T-helper 2 cell treated with Interferon-gamma antibody and Interleukin-4, amounts not matched to agents 100 ng/mL and 5 ng/mL, for 36 hours (primary cell): ENCODE data around the gene FAM151A. TPM values are rescaled to one million over a fixed set of nuclear protein-coding genes. Genes with fewer than 3 reads are reported as not detected.

Source experiments
- intact Hi-C: fragments of 100-400 bp; cut with micrococcal nuclease; formaldehyde crosslinking; loops from one replicate; pipeline ENCODE4 v1.15.1; 2023
- total RNA-seq: library from RNA; stranded (reverse); gene quantifications from 2 replicates; pipeline ENCODE4 v1.2.3, GENCODE V29; 2022

The FAM151A gene
- not detected in 2 replicates for total RNA-seq

- intact Hi-C loops: no loop called here
These were observed at the start of gene FAM151A for GRCh38 chr1:54623216-54624007. TSS of gene FAM151A (minus strand) at chr1:54623525. CDS start at chr1:54623395, 130 bp downstream.

GRCh38 chr1:54671985-54672608 is 48.8 kb upstream of the FAM151A start:
- intact Hi-C loops: loop anchor here (1.0 to 2.0 kb wide), 2 partner anchors 138 to 325 kb away; no protein-coding TSS in a partner anchor

- intact Hi-C loops: no loop called here
These were observed 45.2 kb upstream of the FAM151A start for GRCh38 chr1:54668567-54668966.

- intact Hi-C loops: no loop called here
These were observed 44.5 kb upstream of the FAM151A start for GRCh38 chr1:54667797-54668196.

- intact Hi-C loops: no loop called here
These were observed 43.0 kb upstream of the FAM151A start for GRCh38 chr1:54666333-54666732.

- intact Hi-C loops: no loop called here
These were observed 42.5 kb upstream of the FAM151A start for GRCh38 chr1:54665852-54666251.

GRCh38 chr1:54664364-54664763 is 41.0 kb upstream of the FAM151A start:
- intact Hi-C loops: no loop called here

- intact Hi-C loops: no loop called here
These were observed 40.4 kb upstream of the FAM151A start for GRCh38 chr1:54663725-54664124.

GRCh38 chr1:54658164-54658913 is 35.0 kb upstream of the FAM151A start:
- intact Hi-C loops: no loop called here

- intact Hi-C loops: no loop called here
These were observed 29.7 kb upstream of the FAM151A start for GRCh38 chr1:54653036-54653435.

- intact Hi-C loops: no loop called here
These were observed 28.8 kb upstream of the FAM151A start for GRCh38 chr1:54652168-54652567.

GRCh38 chr1:54651608-54652007 is 28.3 kb upstream of the FAM151A start:
- intact Hi-C loops: no loop called here

GRCh38 chr1:54650417-54650816 is 27.1 kb upstream of the FAM151A start:
- intact Hi-C loops: no loop called here

- intact Hi-C loops: no loop called here
These were observed 26.6 kb upstream of the FAM151A start for GRCh38 chr1:54649921-54650320.

- intact Hi-C loops: no loop called here
These were observed 26.0 kb upstream of the FAM151A start for GRCh38 chr1:54649130-54649898.

- intact Hi-C loops: no loop called here
These were observed 22.7 kb upstream of the FAM151A start for GRCh38 chr1:54645806-54646676.

- intact Hi-C loops: no loop called here
These were observed 20.4 kb upstream of the FAM151A start for GRCh38 chr1:54643736-54644135.

GRCh38 chr1:54640863-54641836 is 17.8 kb upstream of the FAM151A start, which contains the start of gene MROH7:
TSS of gene MROH7 (plus strand) at chr1:54641786. CDS start at chr1:54652927, 11,141 bp downstream.
- intact Hi-C loops: no loop called here

- intact Hi-C loops: no loop called here
These were observed 17.0 kb upstream of the FAM151A start for GRCh38 chr1:54640361-54640760.
